ENCODE results near the gene SECISBP2. TPM values are rescaled to one million over a fixed set of nuclear protein-coding genes. Genes with fewer than 3 reads are reported as not detected.

Gene SECISBP2
- total RNA-seq, 1 experiment from 2014 or later = 41.4 TPM

GRCh38 chr9:89363921-89364665, 45.8 kb downstream of the SECISBP2 start:
- no TSS peak for BruUV-seq (replicated peaks)
- H3K79me2 ChIP-seq (ENCODE audit: low read depth) = no peaks in the 10 kb centered on the region
- CTCF ChIA-PET = no interaction called here

GRCh38 chr9:89364666-89365531, 46.6 kb downstream of the SECISBP2 start:
- ChIA-PET CTCF (no interaction called here), POLR2A (ENCODE audit: unreplicated experiment) (no interaction called here)
- no peaks in the 10 kb centered on the region for H3K9me3 ChIP-seq (ENCODE audit: insufficient read depth, low read depth)
- no peak overlapping the region for H3K4me3 ChIP-seq
- no peak for DNase-seq
- H4K20me1 ChIP-seq (ENCODE audit: insufficient read depth) = no peaks in the 10 kb centered on the region
- TF ChIP-seq EZH2 (IDR thresholded peaks at IDR 0.05; ENCODE audit: low read depth) = no peak
- no peak for TF ChIP-seq CTCF (conservative IDR thresholded peaks at IDR 0.05)
- H3K79me2 ChIP-seq (ENCODE audit: low read depth) = no peaks in the 10 kb centered on the region
- H3K9me2 ChIP-seq (ENCODE audit: insufficient read depth) = no peaks in the 10 kb centered on the region
- no peaks in the 10 kb centered on the region for H3K4me1 ChIP-seq (replicated peaks; ENCODE audit: insufficient read depth)
- H3K27me3 ChIP-seq (ENCODE audit: insufficient read depth, low read depth) = no peaks in the 10 kb centered on the region
- no peaks in the 10 kb centered on the region for H3K36me3 ChIP-seq (ENCODE audit: low read depth)
- H3K27ac ChIP-seq = no peak overlapping the region
- no TSS peak for BruUV-seq (replicated peaks)
- intact Hi-C loops (cut with micrococcal nuclease; ENCODE audit: unreplicated experiment) = no loop called here
- 0 out of 2 replicates have a peak, but pooled peaks cover under 1% of the 10 kb centered on the region for H3F3A ChIP-seq (ENCODE audit: insufficient read depth, low read depth)
- no peak overlapping the region for H3K4me2 ChIP-seq
- no peak overlapping the region for H2AFZ ChIP-seq

More at GRCh38 chr9:89363921-89364665, 45.8 kb downstream of the SECISBP2 start:
- no peak for TF ChIP-seq CTCF (conservative IDR thresholded peaks at IDR 0.05)
- no peak for TF ChIP-seq EZH2 (IDR thresholded peaks at IDR 0.05; ENCODE audit: low read depth)
- intact Hi-C loops (cut with micrococcal nuclease; ENCODE audit: unreplicated experiment) = no loop called here
- Histone ChIP-seq H3K9me3 (ENCODE audit: insufficient read depth, low read depth) (no peaks in the 10 kb centered on the region), H3F3A (ENCODE audit: insufficient read depth, low read depth) (no peaks in the 10 kb centered on the region), H2AFZ (no peak overlapping the region), H3K4me1 (replicated peaks; ENCODE audit: insufficient read depth) (no peaks in the 10 kb centered on the region), H3K36me3 (ENCODE audit: low read depth) (peaks cover 2% of the 10 kb centered on the region; the same call in 1 of the 2 replicates), H3K4me3 (no peak overlapping the region), H3K4me2 (no peak overlapping the region), H4K20me1 (ENCODE audit: insufficient read depth) (no peaks in the 10 kb centered on the region), H3K9me2 (ENCODE audit: insufficient read depth) (no peaks in the 10 kb centered on the region), H3K27me3 (ENCODE audit: insufficient read depth, low read depth) (no peaks in the 10 kb centered on the region), H3K27ac (no peak overlapping the region)
- POLR2A ChIA-PET (ENCODE audit: unreplicated experiment) = no interaction called here
- no peak for DNase-seq

- H3K27ac ChIP-seq = no peak overlapping the region
- H3K79me2 ChIP-seq (ENCODE audit: low read depth) = no peaks in the 10 kb centered on the region
- no peak overlapping the region for H3K4me2 ChIP-seq
- no peak overlapping the region for H2AFZ ChIP-seq
- H3K9me2 ChIP-seq (ENCODE audit: insufficient read depth) = no peaks in the 10 kb centered on the region
- POLR2A ChIA-PET (ENCODE audit: unreplicated experiment) = no interaction called here
- no peaks in the 10 kb centered on the region for H3K27me3 ChIP-seq (ENCODE audit: insufficient read depth, low read depth)
- intact Hi-C loops (cut with micrococcal nuclease; ENCODE audit: unreplicated experiment) = no loop called here
- no peaks in the 10 kb centered on the region for H3K9me3 ChIP-seq (ENCODE audit: insufficient read depth, low read depth)
- TF ChIP-seq CTCF (conservative IDR thresholded peaks at IDR 0.05) (no peak), EZH2 (IDR thresholded peaks at IDR 0.05; ENCODE audit: low read depth) (no peak)
- H3K4me3 ChIP-seq = no peak overlapping the region
- no peaks in the 10 kb centered on the region for H4K20me1 ChIP-seq (ENCODE audit: insufficient read depth)
- H3K36me3 ChIP-seq (ENCODE audit: low read depth) = no peaks in the 10 kb centered on the region
- CTCF ChIA-PET = no interaction called here
- no peak for DNase-seq
- 0 out of 2 replicates have a peak, but pooled peaks cover 7% of the 10 kb centered on the region for H3F3A ChIP-seq (ENCODE audit: insufficient read depth, low read depth)
- no peaks in the 10 kb centered on the region for H3K4me1 ChIP-seq (replicated peaks; ENCODE audit: insufficient read depth)
- BruUV-seq (replicated peaks) = TSS peak; percentile 19
These were observed 47.2 kb downstream of the SECISBP2 start for GRCh38 chr9:89365532-89365912.
